ENCODE results near the gene PMF1.

DNA sequence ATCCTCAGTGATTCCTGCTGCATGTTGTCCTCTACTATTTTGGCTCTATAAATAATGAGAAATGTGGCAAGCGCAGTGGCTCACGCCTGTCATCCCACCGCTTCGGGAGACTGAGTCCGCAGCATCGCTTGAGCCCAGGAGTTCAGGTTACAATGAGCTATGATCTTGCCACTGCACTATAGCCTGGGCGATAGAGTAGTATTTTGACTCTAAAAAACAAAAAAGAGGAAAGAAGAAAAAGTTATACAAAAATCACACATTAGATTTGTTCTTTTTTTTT is 19.7 kb upstream of the PMF1 start:
- TF ChIP-seq REST (IDR thresholded peaks at IDR 0.05; ENCODE audit: low read depth) (no peak), NFIC (IDR thresholded peaks at IDR 0.05) (no peak), EP300 (IDR thresholded peaks at IDR 0.05; ENCODE audit: borderline replicate concordance) (no peak), CREB1 (IDR thresholded peaks at IDR 0.05; ENCODE audit: low read depth) (no peak), YY1 (IDR thresholded peaks at IDR 0.05; ENCODE audit: low read depth) (no peak), RAD21 (IDR thresholded peaks at IDR 0.05; ENCODE audit: low read depth) (no peak), TCF12 (IDR thresholded peaks at IDR 0.05; ENCODE audit: low read depth) (no peak)
- TF ChIP-seq, protein P1, sequence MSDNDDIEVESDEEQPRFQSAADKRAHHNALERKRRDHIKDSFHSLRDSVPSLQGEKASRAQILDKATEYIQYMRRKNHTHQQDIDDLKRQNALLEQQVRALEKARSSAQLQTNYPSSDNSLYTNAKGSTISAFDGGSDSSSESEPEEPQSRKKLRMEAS (IDR thresholded peaks at IDR 0.05), result no peak
